Measurements from ENCODE around the gene ODAD2.

GRCh38 chr10:27861781-27862180 is 137.1 kb downstream of the ODAD2 start:
- TF ChIP-seq TAF1 (IDR thresholded peaks at IDR 0.05; ENCODE audit: low read depth) (no peak), EP300 (IDR thresholded peaks at IDR 0.05; ENCODE audit: borderline replicate concordance) (no peak), YY1 (IDR thresholded peaks at IDR 0.05; ENCODE audit: low read depth) (no peak), NFIC (IDR thresholded peaks at IDR 0.05) (no peak), CREB1 (IDR thresholded peaks at IDR 0.05; ENCODE audit: low read depth) (no peak), MAX (IDR thresholded peaks at IDR 0.05) (no peak), REST (IDR thresholded peaks at IDR 0.05; ENCODE audit: low read depth) (no peak), FOXM1 (IDR thresholded peaks at IDR 0.05; ENCODE audit: borderline replicate concordance, low read depth) (no peak), USF1 (IDR thresholded peaks at IDR 0.05) (no peak), ZBTB7A (IDR thresholded peaks at IDR 0.05; ENCODE audit: low read depth) (no peak), EGR1 (IDR thresholded peaks at IDR 0.05) (no peak), TCF12 (IDR thresholded peaks at IDR 0.05; ENCODE audit: low read depth) (no peak), RAD21 (IDR thresholded peaks at IDR 0.05; ENCODE audit: low read depth) (no peak), CEBPB (IDR thresholded peaks at IDR 0.05) (no peak)
